Upper lobe of left lung (tissue), 6 donors: ENCODE data around the gene BORCS6. TPM values are rescaled to one million over a fixed set of nuclear protein-coding genes. Genes with fewer than 3 reads are reported as not detected.

ENCODE experiments used
- ATAC-seq, 2 donors: fragments of 200-7000 bp; cut with Tn5 transposase; one replicate each; pipeline ENCODE4 v1.9.1; 2022; ENCODE audit warnings: mild to moderate bottlenecking in 2 of 2, moderate library complexity in 2 of 2; ENCODE audit not compliant: low FRiP score in 2 of 2
- DNase-seq, 2 donors: peaks; one replicate each; pipeline ENCODE4 v3.0.0-alpha.2; 2019 to 2020
- H3K27ac ChIP-seq, 4 donors: fragments of 200-600 bp; sonication (generic); one replicate each; pipeline ENCODE4 v1.5.1; 2016 to 2019
- H3K27me3 ChIP-seq, 4 donors: fragments of 200-600 bp; sonication (generic); one replicate each; pipeline ENCODE4 v1.5.1; 2017 to 2019
- H3K36me3 ChIP-seq, 4 donors: fragments of 200-600 bp; sonication (generic); one replicate each; pipeline ENCODE4 v1.5.1; 2016 to 2019
- H3K4me1 ChIP-seq, 4 donors: fragments of 200-600 bp; sonication (generic); one replicate each; pipeline ENCODE4 v1.5.1; 2018 to 2019
- H3K4me3 ChIP-seq, 4 donors: fragments of 200-600 bp; sonication (generic); one replicate each; pipeline ENCODE4 v1.5.1; 2017 to 2019; ENCODE audit warnings: mild to moderate bottlenecking in 2 of 4, moderate library complexity in 1 of 4
- H3K9me3 ChIP-seq, 4 donors: fragments of 200-600 bp; sonication (generic); one replicate each; pipeline ENCODE4 v1.5.1; 2018 to 2019
- EP300 ChIP-seq, 4 donors: sonication (generic); formaldehyde crosslinking; IDR thresholded peaks; one replicate each; pipeline ENCODE4 v1.5.1; 2017; ENCODE audit warnings: antibody characterized with exemption in 4 of 4, control low read depth in 2 of 4
- POLR2A ChIP-seq, 4 donors: fragments of 450-650 bp; IDR thresholded peaks; one replicate each; pipeline ENCODE4 v1.5.1; 2016 to 2017; ENCODE audit warnings: antibody characterized with exemption in 4 of 4, mild to moderate bottlenecking in 2 of 4
- POLR2AphosphoS5 ChIP-seq, 2 donors: sonication (generic); formaldehyde crosslinking; IDR thresholded peaks; one replicate each; pipeline ENCODE4 v1.5.1; 2017; ENCODE audit warnings: antibody characterized with exemption in 2 of 2
- WGBS, 2 donors: methylation state at CpG; one replicate each; pipeline ENCODE4 v1.1.5; 2017 to 2018; 5-methylcytosine and 5-hydroxymethylcytosine counted together
- total RNA-seq, 6 donors: library from RNA; depleted of rRNA in 4 of 6; stranded (reverse); fragments of >200 nt in 4 of 6; gene quantifications; one replicate each; pipeline versions ENCODE4 v1.1.0 to v1.2.1, GENCODE V29; 2016 to 2021
- TF ChIP-seq, protein P1 (sequence below), 6 experiments: fragments of 450-650 bp in 4 of 6; fragments of 200-600 bp in 2 of 6; sonication (generic) in 2 of 6; IDR thresholded peaks; one replicate each; pipeline ENCODE4 v1.5.1; 2016 to 2019; ENCODE audit warnings: antibody characterized with exemption in 6 of 6
- donor health status: DM: no; HTN: no; CAD: no; lungs with moderate emphysema.
- donor health status: DM: no; HTN: yes; CAD: no; lungs with severe emphysema.

The BORCS6 gene
- total RNA-seq, 6 donors from 2014 or later, result 7.3 to 12.5 (median 11.1) TPM

DNA sequence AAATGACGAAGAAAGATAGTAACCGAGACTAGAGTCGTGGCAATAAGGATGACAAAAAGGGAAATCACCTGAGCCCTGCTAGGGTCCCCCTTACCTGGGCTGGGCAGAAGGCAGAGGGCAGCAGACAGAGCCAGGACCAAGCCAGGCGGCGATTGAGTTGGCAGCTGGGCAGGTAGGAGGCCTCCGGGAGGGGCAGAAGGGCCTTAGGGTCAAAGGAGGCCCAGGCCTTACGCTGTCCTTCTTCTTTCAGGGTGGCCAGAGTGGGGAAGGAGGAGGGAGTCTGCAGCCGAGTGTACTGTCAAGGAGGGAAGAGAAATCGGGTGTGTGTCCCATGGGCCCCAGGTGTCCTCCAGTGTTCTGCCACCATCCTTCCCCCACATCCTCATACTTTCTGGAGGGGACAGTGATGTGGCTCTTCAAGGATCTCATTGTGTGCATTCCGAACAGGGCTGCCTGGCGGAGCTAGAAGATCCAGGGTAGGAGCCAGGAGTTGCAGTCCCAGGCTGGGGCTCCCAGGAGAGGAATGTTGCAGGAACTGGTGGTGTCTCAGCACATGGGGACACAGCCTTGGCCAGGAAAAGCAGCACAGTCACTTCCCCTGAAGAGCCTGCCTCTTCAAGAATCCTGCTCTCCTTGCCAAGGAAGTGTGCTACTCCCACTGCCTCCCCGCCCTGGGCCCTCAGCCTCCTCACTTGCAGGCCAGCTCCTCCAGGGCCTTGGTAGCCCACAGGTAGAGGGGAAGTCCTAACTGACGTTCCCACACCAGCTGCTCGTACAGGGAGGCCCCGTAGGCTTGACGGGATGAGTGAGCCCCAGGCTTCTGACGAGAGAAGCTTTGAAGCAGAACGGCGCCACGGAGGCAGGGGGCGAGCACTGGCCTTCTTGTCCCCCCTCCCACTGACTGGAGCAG, 44.6 kb upstream of the BORCS6 start:
- Histone ChIP-seq H3K4me1 (no peaks in the 10 kb centered on the region), H3K27me3 (no peaks in the 10 kb centered on the region), H3K9me3 (no peaks in the 10 kb centered on the region), H3K27ac (no peak overlapping the region), H3K36me3 (peaks cover 48 to 98% (median 88%) of the 10 kb centered on the region in 4 donors), H3K4me3 (no peak overlapping the region)
- no peak for DNase-seq
- 92 to 94% methylated on average over 14 to 20 of the region's 21 CpGs for WGBS, 2 donors
- TF ChIP-seq, protein P1, sequence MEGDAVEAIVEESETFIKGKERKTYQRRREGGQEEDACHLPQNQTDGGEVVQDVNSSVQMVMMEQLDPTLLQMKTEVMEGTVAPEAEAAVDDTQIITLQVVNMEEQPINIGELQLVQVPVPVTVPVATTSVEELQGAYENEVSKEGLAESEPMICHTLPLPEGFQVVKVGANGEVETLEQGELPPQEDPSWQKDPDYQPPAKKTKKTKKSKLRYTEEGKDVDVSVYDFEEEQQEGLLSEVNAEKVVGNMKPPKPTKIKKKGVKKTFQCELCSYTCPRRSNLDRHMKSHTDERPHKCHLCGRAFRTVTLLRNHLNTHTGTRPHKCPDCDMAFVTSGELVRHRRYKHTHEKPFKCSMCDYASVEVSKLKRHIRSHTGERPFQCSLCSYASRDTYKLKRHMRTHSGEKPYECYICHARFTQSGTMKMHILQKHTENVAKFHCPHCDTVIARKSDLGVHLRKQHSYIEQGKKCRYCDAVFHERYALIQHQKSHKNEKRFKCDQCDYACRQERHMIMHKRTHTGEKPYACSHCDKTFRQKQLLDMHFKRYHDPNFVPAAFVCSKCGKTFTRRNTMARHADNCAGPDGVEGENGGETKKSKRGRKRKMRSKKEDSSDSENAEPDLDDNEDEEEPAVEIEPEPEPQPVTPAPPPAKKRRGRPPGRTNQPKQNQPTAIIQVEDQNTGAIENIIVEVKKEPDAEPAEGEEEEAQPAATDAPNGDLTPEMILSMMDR (IDR thresholded peaks at IDR 0.05), result no peak
- TF ChIP-seq POLR2AphosphoS5 (IDR thresholded peaks at IDR 0.05) (no peak), EP300 (IDR thresholded peaks at IDR 0.05) (no peak), POLR2A (IDR thresholded peaks at IDR 0.05) (no peak)
- no peak for ATAC-seq

DNA sequence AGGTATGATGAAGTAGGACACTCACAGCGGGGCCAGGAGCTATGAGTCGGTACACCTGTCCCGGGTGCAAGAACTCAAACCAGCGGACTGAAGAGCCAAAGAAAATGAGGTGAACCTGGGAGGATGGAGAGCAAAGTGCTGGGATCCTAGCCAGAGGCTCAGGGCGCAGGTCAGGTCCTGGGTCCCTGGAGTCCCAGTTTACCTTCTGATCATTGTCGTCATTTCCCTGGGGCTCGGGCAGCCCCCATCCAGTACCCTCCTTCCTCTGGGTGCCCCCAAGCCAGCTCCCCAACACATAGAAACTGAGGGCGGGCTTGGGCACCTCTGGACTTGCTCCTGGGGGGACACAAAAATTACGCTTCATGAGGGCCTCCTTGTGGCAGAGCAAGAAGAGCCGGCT, 41.7 kb upstream of the BORCS6 start:
- Histone ChIP-seq H3K27ac (no peak overlapping the region), H3K4me3 (no peak overlapping the region), H3K27me3 (no peaks in the 10 kb centered on the region), H3K9me3 (no peaks in the 10 kb centered on the region), H3K36me3 (peaks cover 55 to 95% (median 87%) of the 10 kb centered on the region in 4 donors), H3K4me1 (peaks cover 0 to 7% (median 2%) of the 10 kb centered on the region in 4 donors)
- no peak for TF ChIP-seq EP300 (IDR thresholded peaks at IDR 0.05)
- no peak for TF ChIP-seq POLR2AphosphoS5 (IDR thresholded peaks at IDR 0.05)
- TF ChIP-seq, protein P1 (IDR thresholded peaks at IDR 0.05), result no peak
- no peak for TF ChIP-seq POLR2A (IDR thresholded peaks at IDR 0.05)
- ATAC-seq (no peak), DNase-seq (no peak)
- WGBS, 2 donors, result 94 to 96% methylated on average over 9 to 10 of the region's 10 CpGs

DNA sequence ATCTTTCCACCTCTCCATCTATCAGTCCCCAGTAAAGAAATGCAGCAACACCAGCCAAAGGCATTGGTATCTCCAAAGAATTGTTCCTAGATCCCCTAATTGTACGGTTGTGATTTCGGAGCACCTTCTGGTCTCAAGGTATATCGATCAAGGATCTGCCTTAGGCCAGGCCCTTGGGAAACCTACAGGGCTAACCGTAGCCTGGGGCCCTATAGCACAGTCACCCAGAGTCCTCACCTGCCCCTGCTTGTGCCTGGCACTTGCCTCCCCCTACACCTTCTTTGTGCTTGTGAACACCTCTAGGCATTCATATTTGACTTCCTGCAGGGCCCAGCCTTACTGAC, 37.2 kb upstream of the BORCS6 start:
- Histone ChIP-seq H3K36me3 (peaks cover 27 to 50% (median 47%) of the 10 kb centered on the region in 4 donors), H3K27me3 (no peaks in the 10 kb centered on the region), H3K9me3 (no peaks in the 10 kb centered on the region), H3K27ac (peak overlapping the region; percentile 31 to 76 (median 65)), H3K4me1 (peaks cover 10 to 31% (median 16%) of the 10 kb centered on the region in 4 donors), H3K4me3 (peak overlapping the region in 3 of 4 donors; percentile 24 to 40 (median 24))
- no peak for ATAC-seq
- DNase-seq, result no peak
- TF ChIP-seq POLR2AphosphoS5 (IDR thresholded peaks at IDR 0.05), result no peak
- TF ChIP-seq, protein P1 (IDR thresholded peaks at IDR 0.05), result no peak
- no peak for TF ChIP-seq POLR2A (IDR thresholded peaks at IDR 0.05)
- TF ChIP-seq EP300 (IDR thresholded peaks at IDR 0.05), result no peak
- 86 to 98% methylated on average over 4 of the region's 4 CpGs for WGBS, 2 donors

DNA sequence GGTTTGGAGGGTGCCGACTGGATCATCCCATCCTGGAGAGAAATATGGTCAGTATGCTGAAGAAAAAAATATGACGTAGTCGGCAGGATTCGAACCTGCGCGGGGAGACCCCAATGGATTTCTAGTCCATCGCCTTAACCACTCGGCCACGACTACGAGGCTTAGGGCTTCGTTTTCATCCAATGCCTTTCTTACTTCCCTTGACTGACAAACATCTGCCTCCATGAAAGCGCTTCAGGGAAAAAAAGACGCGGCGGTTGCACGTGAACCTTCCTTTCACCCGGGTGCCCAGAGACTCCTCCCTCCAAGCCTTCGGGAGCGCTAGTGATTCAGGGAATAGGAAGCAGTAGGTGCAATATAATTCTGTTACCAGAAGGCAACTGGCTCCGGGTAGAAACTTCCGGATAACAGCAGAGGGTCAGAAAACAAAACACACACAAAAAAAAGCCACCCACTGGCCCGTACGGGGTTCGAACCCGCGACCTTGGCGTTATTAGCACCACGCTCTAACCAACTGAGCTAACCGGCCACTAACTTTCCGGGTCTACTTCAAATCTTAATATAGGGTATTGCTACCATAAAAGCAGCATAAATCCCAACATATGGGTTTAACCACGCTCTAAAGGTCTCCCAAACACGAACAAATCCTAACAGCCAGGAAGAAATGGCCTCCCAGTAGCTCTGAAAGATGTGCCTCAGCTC, 36.7 kb upstream of the BORCS6 start:
- ATAC-seq (peak in 1 of 2 donors; percentile 1), DNase-seq (peak in 1 of 2 donors; percentile 57)
- H3K27ac ChIP-seq, result peak overlapping the region; percentile 31 to 76 (median 65)
- 18 to 19% methylated on average over 32 of the region's 32 CpGs for WGBS, 2 donors
- H3K36me3 ChIP-seq, result peaks cover 22 to 45% (median 41%) of the 10 kb centered on the region in 4 donors
- H3K9me3 ChIP-seq, result no peaks in the 10 kb centered on the region
- H3K27me3 ChIP-seq, result no peaks in the 10 kb centered on the region
- H3K4me1 ChIP-seq, result peaks cover 10 to 31% (median 16%) of the 10 kb centered on the region in 4 donors
- TF ChIP-seq POLR2AphosphoS5 (IDR thresholded peaks at IDR 0.05), result peak in 1 of 2 donors; percentile 44
- no peak for TF ChIP-seq EP300 (IDR thresholded peaks at IDR 0.05)
- TF ChIP-seq, protein P1 (IDR thresholded peaks at IDR 0.05), result no peak
- TF ChIP-seq POLR2A (IDR thresholded peaks at IDR 0.05), result peak in 1 of 4 donors; percentile 53
- H3K4me3 ChIP-seq, result peak overlapping the region in 3 of 4 donors; percentile 24 to 40 (median 24)
